Hepatocyte (in vitro differentiated cells): ENCODE measurements around the gene SYTL3. TPM values are rescaled to one million over a fixed set of nuclear protein-coding genes. Genes with fewer than 3 reads are reported as not detected.

Experiments used
- DNase-seq: peaks from one replicate; pipeline ENCODE4 v3.0.0-alpha.2; 2016; ENCODE audit warnings: low spot score
- H2AFZ ChIP-seq: fragments of 200-600 bp; sonication (generic); 2 replicates; pipeline ENCODE4 v1.6.0; 2016; ENCODE audit warnings: antibody characterized with exemption, mild to moderate bottlenecking
- H3K27ac ChIP-seq: fragments of 200-600 bp; sonication (generic); 2 replicates; pipeline ENCODE4 v1.5.1; 2016; ENCODE audit warnings: mild to moderate bottlenecking
- H3K27me3 ChIP-seq: fragments of 200-600 bp; sonication (generic); 2 replicates; pipeline ENCODE4 v1.6.1; 2016
- H3K36me3 ChIP-seq: fragments of 200-600 bp; sonication (generic); replicated peaks from 2 replicates; pipeline ENCODE4 v1.5.1; 2016; ENCODE audit warnings: low read depth; ENCODE audit not compliant: insufficient read depth
- H3K4me1 ChIP-seq: fragments of 200-600 bp; sonication (generic); 2 replicates; pipeline ENCODE4 v1.5.1; 2016; ENCODE audit warnings: mild to moderate bottlenecking, moderate library complexity; ENCODE audit not compliant: insufficient read depth
- H3K4me2 ChIP-seq: fragments of 200-600 bp; sonication (generic); 2 replicates; pipeline ENCODE4 v1.6.0; 2016
- H3K4me3 ChIP-seq: fragments of 200-600 bp; sonication (generic); 2 replicates; pipeline ENCODE4 v1.5.1; 2016; ENCODE audit warnings: mild to moderate bottlenecking
- H3K79me2 ChIP-seq: fragments of 200-600 bp; sonication (generic); 2 replicates; pipeline ENCODE4 v1.6.0; 2017; ENCODE audit warnings: mild to moderate bottlenecking
- H3K9me2 ChIP-seq: fragments of 200-600 bp; sonication (generic); replicated peaks from 2 replicates; pipeline ENCODE4 v1.6.0; 2017; ENCODE audit warnings: mild to moderate bottlenecking; ENCODE audit not compliant: insufficient read depth
- H3K9me3 ChIP-seq: fragments of 200-600 bp; sonication (generic); 2 replicates; pipeline ENCODE4 v1.5.1; 2016; ENCODE audit warnings: low read depth, mild to moderate bottlenecking
- H4K20me1 ChIP-seq: fragments of 200-600 bp; sonication (generic); 2 replicates; pipeline ENCODE4 v1.6.0; 2016; ENCODE audit warnings: mild to moderate bottlenecking; ENCODE audit not compliant: insufficient read depth, poor library complexity, severe bottlenecking
- EZH2 ChIP-seq: fragments of 200-600 bp; sonication (generic); IDR thresholded peaks from 2 replicates; pipeline ENCODE4 v1.6.1; 2016; ENCODE audit warnings: antibody characterized with exemption, mild to moderate bottlenecking, borderline replicate concordance
- EZH2phosphoT487 ChIP-seq: fragments of 200-600 bp; sonication (generic); IDR thresholded peaks from one replicate; pipeline ENCODE4 v1.6.1; 2018; ENCODE audit warnings: antibody characterized with exemption, mild to moderate bottlenecking, low read depth, moderate library complexity; ENCODE audit not compliant: unreplicated experiment, severe bottlenecking
- WGBS: methylation state at CpG from one replicate; pipeline ENCODE4 v1.1.6; 2016; ENCODE audit warnings: low lambda C conversion rate; ENCODE audit errors: missing lambda C conversion rate; 5-methylcytosine and 5-hydroxymethylcytosine counted together
- polyA plus RNA-seq: library from polyadenylated mRNA; unstranded; fragments of >200 nt; fragmentation: Nextera tagmentation; extraction: Ambion mirVana; gene quantifications from 2 replicates; pipeline ENCODE4 v1.2.1, GENCODE V29; 2016
- total RNA-seq: library from RNA; depleted of rRNA; stranded (reverse); fragments of >200 nt; gene quantifications from 2 replicates; pipeline ENCODE4 v1.2.3, GENCODE V29; 2014
- TF ChIP-seq, protein P1 (sequence below): fragments of 200-600 bp; sonication (generic); IDR thresholded peaks from 2 replicates; pipeline ENCODE4 v1.5.1; 2016; ENCODE audit warnings: antibody characterized with exemption, mild to moderate bottlenecking; ENCODE audit not compliant: poor library complexity

SYTL3 gene
- total and polyA plus RNA-seq, 2 experiments from 2014 or later = 1.4 to 1.5 TPM

DNA sequence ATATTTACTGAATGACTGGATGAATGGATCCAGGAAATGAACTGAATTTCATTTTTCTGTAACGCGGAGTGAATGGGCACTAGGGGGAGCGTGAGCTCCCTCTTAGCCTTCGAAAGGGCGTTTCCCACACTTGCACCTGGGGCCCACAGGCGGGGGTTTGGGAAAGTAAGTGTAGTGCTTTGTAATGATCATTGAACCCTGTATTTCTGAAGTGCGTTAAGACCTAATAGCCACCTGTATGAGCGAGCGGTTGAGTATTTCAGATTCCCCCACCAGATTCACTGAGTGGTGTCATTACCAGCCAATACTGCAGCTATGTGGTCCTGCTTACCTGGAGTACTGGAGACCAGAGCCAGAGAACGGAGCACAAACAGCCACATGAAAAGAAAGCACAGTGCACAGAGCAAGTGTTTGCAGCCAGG lies 10.5 kb downstream of the SYTL3 start:
- Histone ChIP-seq H3K27me3 (no peaks in the 10 kb centered on the region), H3K4me3 (no peak overlapping the region), H3K27ac (no peak overlapping the region), H3K36me3 (no peaks in the 10 kb centered on the region), H3K4me1 (peaks cover 19% of the 10 kb centered on the region), H2AFZ (no peak overlapping the region), H3K4me2 (no peak overlapping the region), H4K20me1 (no peaks in the 10 kb centered on the region), H3K9me3 (no peaks in the 10 kb centered on the region), H3K79me2 (no peaks in the 10 kb centered on the region), H3K9me2 (no peaks in the 10 kb centered on the region)
- WGBS = 43% methylated on average over 10 of the region's 10 CpGs
- no peak for TF ChIP-seq EZH2phosphoT487
- TF ChIP-seq EZH2 = no peak
- TF ChIP-seq, protein P1, sequence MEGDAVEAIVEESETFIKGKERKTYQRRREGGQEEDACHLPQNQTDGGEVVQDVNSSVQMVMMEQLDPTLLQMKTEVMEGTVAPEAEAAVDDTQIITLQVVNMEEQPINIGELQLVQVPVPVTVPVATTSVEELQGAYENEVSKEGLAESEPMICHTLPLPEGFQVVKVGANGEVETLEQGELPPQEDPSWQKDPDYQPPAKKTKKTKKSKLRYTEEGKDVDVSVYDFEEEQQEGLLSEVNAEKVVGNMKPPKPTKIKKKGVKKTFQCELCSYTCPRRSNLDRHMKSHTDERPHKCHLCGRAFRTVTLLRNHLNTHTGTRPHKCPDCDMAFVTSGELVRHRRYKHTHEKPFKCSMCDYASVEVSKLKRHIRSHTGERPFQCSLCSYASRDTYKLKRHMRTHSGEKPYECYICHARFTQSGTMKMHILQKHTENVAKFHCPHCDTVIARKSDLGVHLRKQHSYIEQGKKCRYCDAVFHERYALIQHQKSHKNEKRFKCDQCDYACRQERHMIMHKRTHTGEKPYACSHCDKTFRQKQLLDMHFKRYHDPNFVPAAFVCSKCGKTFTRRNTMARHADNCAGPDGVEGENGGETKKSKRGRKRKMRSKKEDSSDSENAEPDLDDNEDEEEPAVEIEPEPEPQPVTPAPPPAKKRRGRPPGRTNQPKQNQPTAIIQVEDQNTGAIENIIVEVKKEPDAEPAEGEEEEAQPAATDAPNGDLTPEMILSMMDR = peak; percentile 60
- DNase-seq = peak; percentile 71

- H3K4me2 ChIP-seq = no peak overlapping the region
- H3K79me2 ChIP-seq = no peaks in the 10 kb centered on the region
- WGBS = 95% methylated on average over 3 of the region's 3 CpGs
- no peaks in the 10 kb centered on the region for H3K36me3 ChIP-seq
- H3K9me3 ChIP-seq = no peaks in the 10 kb centered on the region
- peaks cover 20% of the 10 kb centered on the region for H3K4me1 ChIP-seq
- DNase-seq = no peak
- TF ChIP-seq EZH2 = no peak
- TF ChIP-seq, protein P1 = no peak
- no peak for TF ChIP-seq EZH2phosphoT487
- H3K9me2 ChIP-seq = no peaks in the 10 kb centered on the region
- H3K27me3 ChIP-seq = no peaks in the 10 kb centered on the region
- no peak overlapping the region for H3K27ac ChIP-seq
- no peak overlapping the region for H3K4me3 ChIP-seq
- H4K20me1 ChIP-seq = no peaks in the 10 kb centered on the region
- no peak overlapping the region for H2AFZ ChIP-seq
Observed at GRCh38 chr6:158661156-158661685, 11.4 kb downstream of the SYTL3 start.

DNA sequence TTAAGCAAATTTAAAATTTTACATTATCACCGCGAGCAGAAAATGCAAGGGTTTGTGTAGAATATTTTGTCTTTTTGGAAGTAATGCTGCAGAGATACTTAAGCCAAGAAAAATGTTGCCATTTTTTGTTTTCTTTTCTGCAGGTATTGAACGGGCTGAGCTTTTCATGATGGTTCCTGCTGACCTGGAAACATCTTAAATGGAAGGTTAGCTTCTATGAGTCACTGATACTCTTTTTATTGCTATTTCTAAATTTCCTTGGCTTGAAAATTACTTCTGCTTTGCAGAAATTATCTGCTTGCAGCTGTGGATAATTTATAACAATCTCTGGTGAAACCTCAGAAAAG lies 12.7 kb downstream of the SYTL3 start:
- H3K27me3 ChIP-seq = no peaks in the 10 kb centered on the region
- peak overlapping the region; percentile 75 for H3K27ac ChIP-seq
- H3K79me2 ChIP-seq = no peaks in the 10 kb centered on the region
- peak overlapping the region; percentile 74 for H3K4me2 ChIP-seq
- no peak overlapping the region for H3K4me3 ChIP-seq
- WGBS = 86% methylated on average over 3 of the region's 3 CpGs
- TF ChIP-seq, protein P1 = no peak
- TF ChIP-seq EZH2phosphoT487 = no peak
- no peak for DNase-seq
- H3K36me3 ChIP-seq = no peaks in the 10 kb centered on the region
- H3K9me2 ChIP-seq = no peaks in the 10 kb centered on the region
- no peaks in the 10 kb centered on the region for H4K20me1 ChIP-seq
- no peaks in the 10 kb centered on the region for H3K9me3 ChIP-seq
- H3K4me1 ChIP-seq = peaks cover 30% of the 10 kb centered on the region
- peak overlapping the region; percentile 68 for H2AFZ ChIP-seq
